HepG2 (cell line): ENCODE measurements around the gene LRRC45. TPM values are rescaled to one million over a fixed set of nuclear protein-coding genes. Genes with fewer than 3 reads are reported as not detected.

ENCODE experiments used
- ARNT ChIP-seq: fragments of 450-650 bp; IDR thresholded peaks from 2 replicates; pipeline ENCODE4 v1.6.1; 2017
- CEBPB ChIP-seq: IDR thresholded peaks from 2 replicates; pipeline ENCODE4 v1.6.1; 2011; ENCODE audit warnings: low read depth, low read length, improper control_type of control experiment, borderline replicate concordance
- ELF3 ChIP-seq: IDR thresholded peaks from 2 replicates; pipeline ENCODE4 v1.6.1; 2016; ENCODE audit warnings: missing genetic modification reagents, missing compliant biosample characterization
- HES4 ChIP-seq: sonication (generic); formaldehyde crosslinking; IDR thresholded peaks from 2 replicates; pipeline ENCODE4 v1.9.0; 2021; ENCODE audit warnings: mild to moderate bottlenecking, missing genetic modification reagents, borderline replicate concordance
- IKZF5 ChIP-seq: IDR thresholded peaks from 2 replicates; pipeline ENCODE4 v1.6.1; 2018; ENCODE audit warnings: missing genetic modification reagents, mild to moderate bottlenecking, missing compliant biosample characterization
- LRRFIP1 ChIP-seq: sonication (generic); formaldehyde crosslinking; conservative IDR thresholded peaks from 2 replicates; pipeline ENCODE4 v1.4.0; 2020; ENCODE audit warnings: missing genetic modification reagents
- MED1 ChIP-seq: sonication (generic); formaldehyde crosslinking; IDR thresholded peaks from 2 replicates; pipeline ENCODE4 v1.4.0; 2020; ENCODE audit warnings: missing genetic modification reagents
- MLX ChIP-seq: IDR thresholded peaks from 2 replicates; pipeline ENCODE4 v1.6.1; 2016
- NBN ChIP-seq: fragments of 450-650 bp; conservative IDR thresholded peaks from 2 replicates; pipeline ENCODE4 v1.6.1; 2017
- NR3C1 ChIP-seq: sonication (generic); formaldehyde crosslinking; IDR thresholded peaks from 2 replicates; pipeline ENCODE4 v1.4.0; 2020; ENCODE audit warnings: missing genetic modification reagents
- SNAI1 ChIP-seq: sonication (generic); formaldehyde crosslinking; IDR thresholded peaks from 2 replicates; pipeline ENCODE4 v1.5.0; 2020; ENCODE audit warnings: mild to moderate bottlenecking, missing genetic modification reagents, borderline replicate concordance
- ZNF44 ChIP-seq: sonication (generic); formaldehyde crosslinking; IDR thresholded peaks from 2 replicates; pipeline ENCODE4 v1.5.1; 2020; ENCODE audit warnings: mild to moderate bottlenecking, missing genetic modification reagents
- ZNF569 ChIP-seq: sonication (generic); formaldehyde crosslinking; IDR thresholded peaks from 2 replicates; pipeline ENCODE4 v1.5.0; 2020; ENCODE audit warnings: mild to moderate bottlenecking, missing genetic modification reagents, moderate library complexity, borderline replicate concordance
- ZNF766 ChIP-seq: sonication (generic); formaldehyde crosslinking; IDR thresholded peaks from 2 replicates; pipeline ENCODE4 v1.5.0; 2020; ENCODE audit warnings: missing genetic modification reagents, borderline replicate concordance
- ZNF850 ChIP-seq: sonication (generic); formaldehyde crosslinking; conservative IDR thresholded peaks from 2 replicates; pipeline ENCODE4 v1.9.0; 2021; ENCODE audit warnings: mild to moderate bottlenecking, missing genetic modification reagents
- ZSCAN29 ChIP-seq: sonication (generic); formaldehyde crosslinking; conservative IDR thresholded peaks from 2 replicates; pipeline ENCODE4 v1.4.0; 2020; ENCODE audit warnings: mild to moderate bottlenecking, missing genetic modification reagents
- polyA plus RNA-seq, 8 experiments: library from polyadenylated mRNA; depleted of rRNA in 3 of 8; stranded (reverse) in 7 of 8; unstranded in 1 of 8; fragments of >200 nt; fragmentation: Illumina TruSeq in 4 of 8; extraction: Trizol in 4 of 8; gene quantifications; 2 replicates each; pipeline versions ENCODE4 v1.2.1 to v1.2.3, GENCODE V29; 2011 to 2016; ENCODE audit warnings: low read depth in 4 of 8, missing spikeins in 1 of 8, mixed read lengths in 1 of 8; ENCODE audit not compliant: insufficient read depth in 1 of 8
- total RNA-seq, 5 experiments: library from RNA; depleted of rRNA; stranded (reverse); fragments of >200 nt; fragmentation: Illumina TruSeq; extraction: Trizol; gene quantifications; 2 replicates each; pipeline ENCODE4 v1.2.3, GENCODE V29; 2016; ENCODE audit warnings: low read depth in 1 of 5
- TF ChIP-seq, protein P1 (sequence below): sonication (generic); formaldehyde crosslinking; IDR thresholded peaks from 2 replicates; pipeline ENCODE4 v1.5.0; 2020; ENCODE audit warnings: missing genetic modification reagents
- TF ChIP-seq, protein P2 (sequence below): sonication (generic); formaldehyde crosslinking; IDR thresholded peaks from 2 replicates; pipeline ENCODE4 v1.4.0; 2020; ENCODE audit warnings: missing genetic modification reagents, mild to moderate bottlenecking, borderline replicate concordance

The LRRC45 gene
- total and polyA plus RNA-seq, 2 of the 13 experiments (the other 11 are each of a cell fraction or from before 2014, with no cell fraction given): 11.6 to 48.1 TPM

- TF ChIP-seq MLX (peak; percentile 99), MED1 (peak; percentile 96), ZNF44 (CRISPR knock-in tag) (peak; percentile 47; the same call in 1 of the 2 replicates), ZSCAN29 (peak; percentile 89; the same call in 1 of the 2 replicates), NBN (no peak), CEBPB (no peak), LRRFIP1 (CRISPR knock-in tag) (no peak; the same call in 1 of the 2 replicates), ZNF850 (no peak), NR3C1 (CRISPR knock-in tag) (no peak), IKZF5 (CRISPR knock-in tag) (peak; percentile 97), ZNF569 (CRISPR knock-in tag) (no peak), ZNF766 (CRISPR knock-in tag) (peak; percentile 98; the same call in 1 of the 2 replicates), ARNT (no peak), ELF3 (CRISPR knock-in tag) (peak; percentile 84), HES4 (CRISPR knock-in tag) (peak; percentile 97), SNAI1 (CRISPR knock-in tag) (peak; percentile 97)
- TF ChIP-seq, protein P1, sequence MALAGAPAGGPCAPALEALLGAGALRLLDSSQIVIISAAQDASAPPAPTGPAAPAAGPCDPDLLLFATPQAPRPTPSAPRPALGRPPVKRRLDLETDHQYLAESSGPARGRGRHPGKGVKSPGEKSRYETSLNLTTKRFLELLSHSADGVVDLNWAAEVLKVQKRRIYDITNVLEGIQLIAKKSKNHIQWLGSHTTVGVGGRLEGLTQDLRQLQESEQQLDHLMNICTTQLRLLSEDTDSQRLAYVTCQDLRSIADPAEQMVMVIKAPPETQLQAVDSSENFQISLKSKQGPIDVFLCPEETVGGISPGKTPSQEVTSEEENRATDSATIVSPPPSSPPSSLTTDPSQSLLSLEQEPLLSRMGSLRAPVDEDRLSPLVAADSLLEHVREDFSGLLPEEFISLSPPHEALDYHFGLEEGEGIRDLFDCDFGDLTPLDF (CRISPR knock-in tag): peak; percentile 74
- TF ChIP-seq, protein P2, sequence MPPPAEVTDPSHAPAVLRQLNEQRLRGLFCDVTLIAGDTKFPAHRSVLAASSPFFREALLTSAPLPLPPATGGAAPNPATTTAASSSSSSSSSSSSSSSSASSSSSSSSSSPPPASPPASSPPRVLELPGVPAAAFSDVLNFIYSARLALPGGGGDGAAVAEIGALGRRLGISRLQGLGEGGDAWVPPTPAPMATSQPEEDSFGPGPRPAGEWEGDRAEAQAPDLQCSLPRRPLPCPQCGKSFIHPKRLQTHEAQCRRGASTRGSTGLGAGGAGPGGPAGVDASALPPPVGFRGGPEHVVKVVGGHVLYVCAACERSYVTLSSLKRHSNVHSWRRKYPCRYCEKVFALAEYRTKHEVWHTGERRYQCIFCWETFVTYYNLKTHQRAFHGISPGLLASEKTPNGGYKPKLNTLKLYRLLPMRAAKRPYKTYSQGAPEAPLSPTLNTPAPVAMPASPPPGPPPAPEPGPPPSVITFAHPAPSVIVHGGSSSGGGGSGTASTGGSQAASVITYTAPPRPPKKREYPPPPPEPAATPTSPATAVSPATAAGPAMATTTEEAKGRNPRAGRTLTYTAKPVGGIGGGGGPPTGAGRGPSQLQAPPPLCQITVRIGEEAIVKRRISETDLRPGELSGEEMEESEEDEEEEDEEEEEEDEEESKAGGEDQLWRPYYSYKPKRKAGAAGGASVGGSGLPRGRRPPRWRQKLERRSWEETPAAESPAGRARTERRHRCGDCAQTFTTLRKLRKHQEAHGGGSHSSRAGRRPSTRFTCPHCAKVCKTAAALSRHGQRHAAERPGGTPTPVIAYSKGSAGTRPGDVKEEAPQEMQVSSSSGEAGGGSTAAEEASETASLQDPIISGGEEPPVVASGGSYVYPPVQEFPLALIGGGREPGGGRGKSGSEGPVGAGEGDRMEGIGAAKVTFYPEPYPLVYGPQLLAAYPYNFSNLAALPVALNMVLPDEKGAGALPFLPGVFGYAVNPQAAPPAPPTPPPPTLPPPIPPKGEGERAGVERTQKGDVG (CRISPR knock-in tag): peak; percentile 96
These were observed 30.6 kb upstream of the LRRC45 start (continued) for GRCh38 chr17:81992306-81993102.
